ENCODE measurements around the gene SNN. TPM values are rescaled to one million over a fixed set of nuclear protein-coding genes. Genes with fewer than 3 reads are reported as not detected.

The SNN gene
- total RNA-seq, 1 experiment from 2014 or later = 13.0 TPM

DNA sequence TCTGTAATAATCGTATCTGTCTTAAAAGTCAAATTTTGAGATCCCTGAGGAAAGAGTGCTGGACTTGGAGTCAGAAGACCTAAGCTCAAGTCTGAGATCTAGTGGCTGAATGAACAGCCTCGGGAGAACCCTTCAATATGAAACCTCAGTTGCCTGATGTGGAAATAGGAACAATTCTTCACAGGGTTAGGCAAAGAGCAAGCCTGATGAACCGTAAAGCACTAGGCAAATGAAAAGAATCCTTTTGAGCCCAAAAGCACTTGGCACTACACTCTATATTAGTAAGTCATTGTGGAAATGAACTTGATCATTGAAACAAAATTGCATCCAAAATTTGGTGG is 54.2 kb downstream of the SNN start:
- DNase-seq (ENCODE audit: low spot score) = no peak
- intact Hi-C loops (cut with micrococcal nuclease; ENCODE audit: unreplicated experiment) = no loop called here
- TF ChIP-seq EZH2 (IDR thresholded peaks at IDR 0.05; ENCODE audit: borderline replicate concordance, low read depth, low read length, poor library complexity, severe bottlenecking) = no peak
- TF ChIP-seq, protein P1, sequence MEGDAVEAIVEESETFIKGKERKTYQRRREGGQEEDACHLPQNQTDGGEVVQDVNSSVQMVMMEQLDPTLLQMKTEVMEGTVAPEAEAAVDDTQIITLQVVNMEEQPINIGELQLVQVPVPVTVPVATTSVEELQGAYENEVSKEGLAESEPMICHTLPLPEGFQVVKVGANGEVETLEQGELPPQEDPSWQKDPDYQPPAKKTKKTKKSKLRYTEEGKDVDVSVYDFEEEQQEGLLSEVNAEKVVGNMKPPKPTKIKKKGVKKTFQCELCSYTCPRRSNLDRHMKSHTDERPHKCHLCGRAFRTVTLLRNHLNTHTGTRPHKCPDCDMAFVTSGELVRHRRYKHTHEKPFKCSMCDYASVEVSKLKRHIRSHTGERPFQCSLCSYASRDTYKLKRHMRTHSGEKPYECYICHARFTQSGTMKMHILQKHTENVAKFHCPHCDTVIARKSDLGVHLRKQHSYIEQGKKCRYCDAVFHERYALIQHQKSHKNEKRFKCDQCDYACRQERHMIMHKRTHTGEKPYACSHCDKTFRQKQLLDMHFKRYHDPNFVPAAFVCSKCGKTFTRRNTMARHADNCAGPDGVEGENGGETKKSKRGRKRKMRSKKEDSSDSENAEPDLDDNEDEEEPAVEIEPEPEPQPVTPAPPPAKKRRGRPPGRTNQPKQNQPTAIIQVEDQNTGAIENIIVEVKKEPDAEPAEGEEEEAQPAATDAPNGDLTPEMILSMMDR (conservative IDR thresholded peaks at IDR 0.05; ENCODE audit: low read depth, low read length) = no peak
- H3K9me3 ChIP-seq (ENCODE audit: low read depth, low read length, poor library complexity, severe bottlenecking) = no peaks in the 10 kb centered on the region
- H3K36me3 ChIP-seq (ENCODE audit: insufficient read depth, low read length, poor library complexity, severe bottlenecking) = peaks cover 26% of the 10 kb centered on the region
- ChIA-PET POLR2A (ENCODE audit: low non-redundant PET) (no interaction called here), CTCF (no interaction called here)
- H3K4me3 ChIP-seq (ENCODE audit: low read depth, low read length, poor library complexity, severe bottlenecking) = no peak overlapping the region
- H3K27ac ChIP-seq (ENCODE audit: low read depth, low read length, poor library complexity, severe bottlenecking) = no peak overlapping the region
- no peaks in the 10 kb centered on the region for H3K4me1 ChIP-seq (ENCODE audit: insufficient read depth, low read length, poor library complexity, severe bottlenecking)
- H3K27me3 ChIP-seq (replicated peaks; ENCODE audit: insufficient read depth, low read depth, low read length, poor library complexity) = no peaks in the 10 kb centered on the region
- no TSS peak for BruUV-seq (replicated peaks)

- CTCF ChIA-PET = no interaction called here
- Histone ChIP-seq H3K4me3 (ENCODE audit: low read depth, low read length, poor library complexity, severe bottlenecking) (no peak overlapping the region), H3K27ac (ENCODE audit: low read depth, low read length, poor library complexity, severe bottlenecking) (no peak overlapping the region), H3K27me3 (replicated peaks; ENCODE audit: insufficient read depth, low read depth, low read length, poor library complexity) (no peaks in the 10 kb centered on the region), H3K9me3 (ENCODE audit: low read depth, low read length, poor library complexity, severe bottlenecking) (no peaks in the 10 kb centered on the region), H3K4me1 (ENCODE audit: insufficient read depth, low read length, poor library complexity, severe bottlenecking) (no peaks in the 10 kb centered on the region), H3K36me3 (ENCODE audit: insufficient read depth, low read length, poor library complexity, severe bottlenecking) (peaks cover 43% of the 10 kb centered on the region)
- BruUV-seq (replicated peaks) = no TSS peak
- intact Hi-C loops (cut with micrococcal nuclease; ENCODE audit: unreplicated experiment) = no loop called here
- TF ChIP-seq, protein P1 (conservative IDR thresholded peaks at IDR 0.05; ENCODE audit: low read depth, low read length) = no peak
- no peak for TF ChIP-seq EZH2 (IDR thresholded peaks at IDR 0.05; ENCODE audit: borderline replicate concordance, low read depth, low read length, poor library complexity, severe bottlenecking)
- no peak for DNase-seq (ENCODE audit: low spot score)
- POLR2A ChIA-PET (ENCODE audit: low non-redundant PET) = no interaction called here
Observed at GRCh38 chr16:11725457-11725856, 57.2 kb downstream of the SNN start.

GRCh38 chr16:11726008-11726407 is 57.8 kb downstream of the SNN start:
- intact Hi-C loops (cut with micrococcal nuclease; ENCODE audit: unreplicated experiment) = no loop called here
- CTCF ChIA-PET = no interaction called here

More at GRCh38 chr16:11726008-11726407, 57.8 kb downstream of the SNN start:
- POLR2A ChIA-PET (ENCODE audit: low non-redundant PET) = no interaction called here
- Histone ChIP-seq H3K27ac (ENCODE audit: low read depth, low read length, poor library complexity, severe bottlenecking) (no peak overlapping the region), H3K36me3 (ENCODE audit: insufficient read depth, low read length, poor library complexity, severe bottlenecking) (peaks cover 40% of the 10 kb centered on the region), H3K27me3 (replicated peaks; ENCODE audit: insufficient read depth, low read depth, low read length, poor library complexity) (no peaks in the 10 kb centered on the region), H3K4me1 (ENCODE audit: insufficient read depth, low read length, poor library complexity, severe bottlenecking) (no peaks in the 10 kb centered on the region), H3K4me3 (ENCODE audit: low read depth, low read length, poor library complexity, severe bottlenecking) (no peak overlapping the region), H3K9me3 (ENCODE audit: low read depth, low read length, poor library complexity, severe bottlenecking) (no peaks in the 10 kb centered on the region)
- BruUV-seq (replicated peaks) = no TSS peak
- TF ChIP-seq, protein P1 (conservative IDR thresholded peaks at IDR 0.05; ENCODE audit: low read depth, low read length) = no peak
- no peak for TF ChIP-seq EZH2 (IDR thresholded peaks at IDR 0.05; ENCODE audit: borderline replicate concordance, low read depth, low read length, poor library complexity, severe bottlenecking)
- DNase-seq (ENCODE audit: low spot score) = no peak

Data from A673 (cell line).